Stomach smooth muscle (tissue), 2 donors: ENCODE data around the gene PITRM1.

ENCODE experiments used
- H3K27ac ChIP-seq: one replicate; pipeline ENCODE4 v1.7.0; 2013; ENCODE audit warnings: mild to moderate bottlenecking, low read length, inconsistent platforms
- H3K27me3 ChIP-seq, 2 donors: one replicate each; pipeline ENCODE4 v1.7.0; 2013; ENCODE audit warnings: low read length in 2 of 2; ENCODE audit not compliant: insufficient read depth in 2 of 2, control insufficient read depth in 1 of 2
- H3K36me3 ChIP-seq, 2 donors: one replicate each; pipeline ENCODE4 v1.7.0; 2013; ENCODE audit warnings: low read length in 2 of 2; ENCODE audit not compliant: control insufficient read depth in 2 of 2, insufficient read depth in 2 of 2
- H3K4me1 ChIP-seq: one replicate; pipeline ENCODE4 v1.7.0; 2013; ENCODE audit warnings: low read length; ENCODE audit not compliant: control insufficient read depth, insufficient read depth
- H3K4me3 ChIP-seq, 2 donors: one replicate each; pipeline ENCODE4 v1.7.0; 2013; ENCODE audit warnings: low read length in 2 of 2
- H3K9ac ChIP-seq, 2 donors: one replicate each; pipeline ENCODE4 v1.7.0; 2013; ENCODE audit warnings: low read length in 2 of 2, mild to moderate bottlenecking in 1 of 2
- H3K9me3 ChIP-seq, 2 donors: one replicate each; pipeline ENCODE4 v1.7.0; 2013; ENCODE audit warnings: low read length in 2 of 2; ENCODE audit not compliant: control insufficient read depth in 2 of 2
- donor health status: healthy.
- donor health status: Pancreatic carcinoma.

The PITRM1 gene

GRCh38 chr10:3137958-3138726, 34.4 kb downstream of the PITRM1 start:
- Histone ChIP-seq H3K27ac (no peak overlapping the region), H3K9ac (no peak overlapping the region), H3K27me3 (no peaks in the 10 kb centered on the region), H3K4me1 (peaks cover 16% of the 10 kb centered on the region), H3K36me3 (peaks cover 62 to 64% of the 10 kb centered on the region in 2 donors), H3K4me3 (no peak overlapping the region), H3K9me3 (no peaks in the 10 kb centered on the region)

- H3K27ac ChIP-seq = no peak overlapping the region
- no peak overlapping the region for H3K4me3 ChIP-seq
- no peaks in the 10 kb centered on the region for H3K27me3 ChIP-seq
- peaks cover 16% of the 10 kb centered on the region for H3K4me1 ChIP-seq
- H3K9ac ChIP-seq = no peak overlapping the region
- H3K36me3 ChIP-seq = peaks cover 60 to 61% of the 10 kb centered on the region in 2 donors
- no peaks in the 10 kb centered on the region for H3K9me3 ChIP-seq
Measured at GRCh38 chr10:3136763-3137611, 35.6 kb downstream of the PITRM1 start.

- Histone ChIP-seq H3K27ac (no peak overlapping the region), H3K9me3 (no peaks in the 10 kb centered on the region), H3K27me3 (no peaks in the 10 kb centered on the region), H3K4me3 (no peak overlapping the region), H3K36me3 (peaks cover 61 to 62% of the 10 kb centered on the region in 2 donors), H3K4me1 (peaks cover 13% of the 10 kb centered on the region), H3K9ac (no peak overlapping the region)
Measured at GRCh38 chr10:3136336-3136735, 36.2 kb downstream of the PITRM1 start.

- Histone ChIP-seq H3K9me3 (no peaks in the 10 kb centered on the region), H3K27ac (no peak overlapping the region), H3K27me3 (no peaks in the 10 kb centered on the region), H3K4me3 (no peak overlapping the region), H3K4me1 (peaks cover 6% of the 10 kb centered on the region), H3K36me3 (peaks cover 52 to 60% of the 10 kb centered on the region in 2 donors), H3K9ac (no peak overlapping the region)
Measured at GRCh38 chr10:3135006-3135405, 37.6 kb downstream of the PITRM1 start.

GRCh38 chr10:3133948-3134347, 38.6 kb downstream of the PITRM1 start:
- Histone ChIP-seq H3K36me3 (peaks cover 42 to 53% of the 10 kb centered on the region in 2 donors), H3K9me3 (no peaks in the 10 kb centered on the region), H3K4me1 (peaks cover 4% of the 10 kb centered on the region), H3K9ac (no peak overlapping the region), H3K4me3 (no peak overlapping the region), H3K27ac (no peak overlapping the region), H3K27me3 (no peaks in the 10 kb centered on the region)

- no peak overlapping the region for H3K9ac ChIP-seq
- peaks cover 31 to 39% of the 10 kb centered on the region in 2 donors for H3K36me3 ChIP-seq
- H3K4me1 ChIP-seq = peaks cover 7% of the 10 kb centered on the region
- H3K4me3 ChIP-seq = no peak overlapping the region
- no peaks in the 10 kb centered on the region for H3K27me3 ChIP-seq
- H3K9me3 ChIP-seq = peaks cover 0 to 6% of the 10 kb centered on the region in 2 donors
- no peak overlapping the region for H3K27ac ChIP-seq
Measured at GRCh38 chr10:3132036-3133025, 40.3 kb downstream of the PITRM1 start.

- no peak overlapping the region for H3K4me3 ChIP-seq
- H3K36me3 ChIP-seq = peaks cover 23 to 28% of the 10 kb centered on the region in 2 donors
- peaks cover 0 to 6% of the 10 kb centered on the region in 2 donors for H3K9me3 ChIP-seq
- H3K9ac ChIP-seq = no peak overlapping the region
- peaks cover 12% of the 10 kb centered on the region for H3K4me1 ChIP-seq
- no peaks in the 10 kb centered on the region for H3K27me3 ChIP-seq
- H3K27ac ChIP-seq = no peak overlapping the region
Measured at GRCh38 chr10:3131098-3131497, 41.5 kb downstream of the PITRM1 start.

- peaks cover 0 to 6% of the 10 kb centered on the region in 2 donors for H3K9me3 ChIP-seq
- no peak overlapping the region for H3K27ac ChIP-seq
- H3K4me1 ChIP-seq = peaks cover 12% of the 10 kb centered on the region
- peaks cover 22 to 26% of the 10 kb centered on the region in 2 donors for H3K36me3 ChIP-seq
- no peak overlapping the region for H3K9ac ChIP-seq
- no peaks in the 10 kb centered on the region for H3K27me3 ChIP-seq
- H3K4me3 ChIP-seq = no peak overlapping the region
Measured at GRCh38 chr10:3129581-3130340, 42.8 kb downstream of the PITRM1 start.

GRCh38 chr10:3128379-3129130, 44.0 kb downstream of the PITRM1 start:
- Histone ChIP-seq H3K4me3 (no peak overlapping the region), H3K27me3 (no peaks in the 10 kb centered on the region), H3K36me3 (peaks cover 12 to 16% of the 10 kb centered on the region in 2 donors), H3K4me1 (peaks cover 12% of the 10 kb centered on the region), H3K9ac (no peak overlapping the region), H3K9me3 (peaks cover 0 to 6% of the 10 kb centered on the region in 2 donors), H3K27ac (no peak overlapping the region)
